Measurements from ENCODE around the gene DNAH3.
"Not testable (repeated sequence)": the region's sequence is repeated elsewhere in the genome, so short reads cannot be mapped to it uniquely, and the experiment has no call there.

DNAH3 gene

GRCh38 chr16:20995711-20996110 lies 154.9 kb downstream of the DNAH3 start:
- H3K27ac ChIP-seq (ENCODE audit: low read depth, low read length) = no peak overlapping the region
- no peak overlapping the region for H3K4me3 ChIP-seq (ENCODE audit: low read depth in 1 of 5, low read length in 5 of 5)
- H3K36me3 ChIP-seq (ENCODE audit: control insufficient read depth in 5 of 5, insufficient read depth in 5 of 5, low read length in 5 of 5) = no peaks in the 10 kb centered on the region
- H3K27me3 ChIP-seq (ENCODE audit: control insufficient read depth in 5 of 5, insufficient read depth in 4 of 5, low read length in 5 of 5) = no peaks in the 10 kb centered on the region
- no peaks in the 10 kb centered on the region for H3K9me3 ChIP-seq (ENCODE audit: control insufficient read depth in 5 of 5, low read length in 5 of 5)
- no peaks in the 10 kb centered on the region for H3K4me1 ChIP-seq (ENCODE audit: control insufficient read depth in 5 of 5, insufficient read depth in 5 of 5, low read length in 5 of 5)
- H3K9ac ChIP-seq (ENCODE audit: low read length in 5 of 5) = no peak overlapping the region

GRCh38 chr16:20989496-20990070 lies 161.1 kb downstream of the DNAH3 start:
- H3K27ac ChIP-seq (ENCODE audit: low read depth, low read length); H3K27me3 ChIP-seq (ENCODE audit: control insufficient read depth in 5 of 5, insufficient read depth in 4 of 5, low read length in 5 of 5); H3K36me3 ChIP-seq (ENCODE audit: control insufficient read depth in 5 of 5, insufficient read depth in 5 of 5, low read length in 5 of 5); H3K4me3 ChIP-seq (ENCODE audit: low read depth in 1 of 5, low read length in 5 of 5); H3K9ac ChIP-seq (ENCODE audit: low read length in 5 of 5); H3K4me1 ChIP-seq (ENCODE audit: control insufficient read depth in 5 of 5, insufficient read depth in 5 of 5, low read length in 5 of 5); H3K9me3 ChIP-seq (ENCODE audit: control insufficient read depth in 5 of 5, low read length in 5 of 5): not testable (repeated sequence)

DNA sequence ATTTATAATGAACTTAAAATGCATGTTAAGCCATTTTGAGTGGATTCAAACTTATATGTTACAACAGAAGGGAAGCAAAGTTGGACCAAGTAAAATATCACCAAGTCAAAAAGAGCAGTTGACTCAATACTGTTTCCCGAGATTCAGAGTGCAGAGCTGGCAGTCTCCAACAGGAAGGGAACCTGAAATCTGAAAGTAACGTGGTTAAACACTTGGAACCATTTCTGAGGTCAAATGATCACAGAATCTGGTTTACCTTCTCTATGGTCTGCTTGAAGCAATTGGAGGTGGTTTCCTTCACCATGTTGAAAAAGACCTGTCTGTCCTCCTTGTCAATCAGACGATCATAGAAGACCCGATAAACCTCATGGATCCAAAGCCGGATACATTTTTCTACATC lies 163.6 kb downstream of the DNAH3 start:
- Histone ChIP-seq H3K4me1 (ENCODE audit: control insufficient read depth in 5 of 5, insufficient read depth in 5 of 5, low read length in 5 of 5) (no peaks in the 10 kb centered on the region), H3K4me3 (ENCODE audit: low read depth in 1 of 5, low read length in 5 of 5) (no peak overlapping the region), H3K27ac (ENCODE audit: low read depth, low read length) (no peak overlapping the region), H3K27me3 (ENCODE audit: control insufficient read depth in 5 of 5, insufficient read depth in 4 of 5, low read length in 5 of 5) (no peaks in the 10 kb centered on the region), H3K36me3 (ENCODE audit: control insufficient read depth in 5 of 5, insufficient read depth in 5 of 5, low read length in 5 of 5) (no peaks in the 10 kb centered on the region), H3K9ac (ENCODE audit: low read length in 5 of 5) (no peak overlapping the region), H3K9me3 (ENCODE audit: control insufficient read depth in 5 of 5, low read length in 5 of 5) (no peaks in the 10 kb centered on the region)

DNA sequence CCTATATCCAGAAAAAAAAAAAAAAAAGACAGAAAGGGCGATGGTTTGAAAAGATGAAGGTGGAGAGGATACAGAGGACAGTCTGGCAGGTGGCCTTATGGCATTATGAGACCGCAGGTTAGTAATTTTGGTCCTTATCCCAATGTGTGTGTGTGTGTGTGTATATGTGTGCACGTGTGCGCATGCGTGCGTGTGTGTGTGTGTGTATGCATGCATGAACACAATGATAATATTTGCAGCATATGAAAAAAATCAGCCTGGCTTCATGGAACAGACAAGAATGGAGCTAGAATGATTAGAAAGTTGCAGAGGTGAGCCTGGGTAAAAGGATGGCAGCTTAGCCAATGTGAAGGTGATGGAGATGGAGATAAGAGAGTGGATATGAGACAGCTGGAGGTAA lies 166.6 kb downstream of the DNAH3 start:
- H3K4me1 ChIP-seq (ENCODE audit: control insufficient read depth in 5 of 5, insufficient read depth in 5 of 5, low read length in 5 of 5) = no peaks in the 10 kb centered on the region
- no peak overlapping the region for H3K27ac ChIP-seq (ENCODE audit: low read depth, low read length)
- H3K9me3 ChIP-seq (ENCODE audit: control insufficient read depth in 5 of 5, low read length in 5 of 5) = no peaks in the 10 kb centered on the region
- no peaks in the 10 kb centered on the region for H3K36me3 ChIP-seq (ENCODE audit: control insufficient read depth in 5 of 5, insufficient read depth in 5 of 5, low read length in 5 of 5)
- H3K9ac ChIP-seq (ENCODE audit: low read length in 5 of 5) = no peak overlapping the region
- no peaks in the 10 kb centered on the region for H3K27me3 ChIP-seq (ENCODE audit: control insufficient read depth in 5 of 5, insufficient read depth in 4 of 5, low read length in 5 of 5)
- no peak overlapping the region for H3K4me3 ChIP-seq (ENCODE audit: low read depth in 1 of 5, low read length in 5 of 5)

GRCh38 chr16:20976576-20976975 lies 174.1 kb downstream of the DNAH3 start:
- H3K4me3 ChIP-seq (ENCODE audit: low read depth in 1 of 5, low read length in 5 of 5) = no peak overlapping the region
- no peaks in the 10 kb centered on the region for H3K9me3 ChIP-seq (ENCODE audit: control insufficient read depth in 5 of 5, low read length in 5 of 5)
- no peak overlapping the region for H3K9ac ChIP-seq (ENCODE audit: low read length in 5 of 5)
- H3K4me1 ChIP-seq (ENCODE audit: control insufficient read depth in 5 of 5, insufficient read depth in 5 of 5, low read length in 5 of 5) = no peaks in the 10 kb centered on the region
- H3K27me3 ChIP-seq (ENCODE audit: control insufficient read depth in 5 of 5, insufficient read depth in 4 of 5, low read length in 5 of 5) = no peaks in the 10 kb centered on the region
- H3K27ac ChIP-seq (ENCODE audit: low read depth, low read length) = no peak overlapping the region
- no peaks in the 10 kb centered on the region for H3K36me3 ChIP-seq (ENCODE audit: control insufficient read depth in 5 of 5, insufficient read depth in 5 of 5, low read length in 5 of 5)

- H3K4me3 ChIP-seq (ENCODE audit: low read depth in 1 of 5, low read length in 5 of 5); H3K9ac ChIP-seq (ENCODE audit: low read length in 5 of 5); H3K27ac ChIP-seq (ENCODE audit: low read depth, low read length); H3K27me3 ChIP-seq (ENCODE audit: control insufficient read depth in 5 of 5, insufficient read depth in 4 of 5, low read length in 5 of 5); H3K4me1 ChIP-seq (ENCODE audit: control insufficient read depth in 5 of 5, insufficient read depth in 5 of 5, low read length in 5 of 5); H3K36me3 ChIP-seq (ENCODE audit: control insufficient read depth in 5 of 5, insufficient read depth in 5 of 5, low read length in 5 of 5); H3K9me3 ChIP-seq (ENCODE audit: control insufficient read depth in 5 of 5, low read length in 5 of 5): not testable (repeated sequence)
These were observed 177.4 kb downstream of the DNAH3 start for GRCh38 chr16:20973201-20973600.

GRCh38 chr16:20971401-20971800 lies 179.2 kb downstream of the DNAH3 start:
- Histone ChIP-seq H3K27me3 (ENCODE audit: control insufficient read depth in 5 of 5, insufficient read depth in 4 of 5, low read length in 5 of 5) (no peaks in the 10 kb centered on the region), H3K36me3 (ENCODE audit: control insufficient read depth in 5 of 5, insufficient read depth in 5 of 5, low read length in 5 of 5) (no peaks in the 10 kb centered on the region), H3K4me1 (ENCODE audit: control insufficient read depth in 5 of 5, insufficient read depth in 5 of 5, low read length in 5 of 5) (peaks cover 0 to 4% (median 0%) of the 10 kb centered on the region in 5 donors), H3K27ac (ENCODE audit: low read depth, low read length) (no peak overlapping the region), H3K9me3 (ENCODE audit: control insufficient read depth in 5 of 5, low read length in 5 of 5) (no peaks in the 10 kb centered on the region), H3K4me3 (ENCODE audit: low read depth in 1 of 5, low read length in 5 of 5) (no peak overlapping the region), H3K9ac (ENCODE audit: low read length in 5 of 5) (no peak overlapping the region)

GRCh38 chr16:20969386-20969785 lies 181.3 kb downstream of the DNAH3 start:
- no peak overlapping the region for H3K27ac ChIP-seq (ENCODE audit: low read depth, low read length)
- H3K36me3 ChIP-seq (ENCODE audit: control insufficient read depth in 5 of 5, insufficient read depth in 5 of 5, low read length in 5 of 5) = no peaks in the 10 kb centered on the region
- no peak overlapping the region for H3K4me3 ChIP-seq (ENCODE audit: low read depth in 1 of 5, low read length in 5 of 5)
- H3K9me3 ChIP-seq (ENCODE audit: control insufficient read depth in 5 of 5, low read length in 5 of 5) = peaks cover 0 to 3% (median 0%) of the 10 kb centered on the region in 5 donors
- H3K27me3 ChIP-seq (ENCODE audit: control insufficient read depth in 5 of 5, insufficient read depth in 4 of 5, low read length in 5 of 5) = no peaks in the 10 kb centered on the region
- peaks cover 0 to 4% (median 0%) of the 10 kb centered on the region in 5 donors for H3K4me1 ChIP-seq (ENCODE audit: control insufficient read depth in 5 of 5, insufficient read depth in 5 of 5, low read length in 5 of 5)
- no peak overlapping the region for H3K9ac ChIP-seq (ENCODE audit: low read length in 5 of 5)

DNA sequence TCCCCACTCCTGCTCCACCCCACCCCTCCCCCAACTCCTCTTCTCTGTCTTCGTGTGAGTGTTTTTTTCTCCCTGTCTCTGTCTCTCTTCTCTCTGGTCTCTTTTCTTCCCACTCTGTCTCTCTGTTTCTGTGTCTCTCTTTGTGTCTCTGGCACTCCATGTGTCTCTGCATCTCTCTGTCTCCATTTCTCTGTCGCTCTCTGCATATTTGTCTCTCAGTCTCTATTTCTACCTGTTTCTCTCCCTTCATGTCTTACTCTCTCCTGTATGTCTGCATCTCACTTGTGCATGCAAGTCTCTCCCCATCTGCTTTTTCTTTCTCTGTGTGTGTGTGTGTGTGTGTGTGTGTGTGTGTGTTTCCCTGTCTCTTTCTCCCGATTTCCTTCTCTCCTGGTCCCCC lies 181.9 kb downstream of the DNAH3 start:
- H3K9me3 ChIP-seq (ENCODE audit: control insufficient read depth in 5 of 5, low read length in 5 of 5) = peaks cover 0 to 4% (median 0%) of the 10 kb centered on the region in 5 donors

GRCh38 chr16:20960899-20961298 lies 189.7 kb downstream of the DNAH3 start:
- Histone ChIP-seq H3K9me3 (ENCODE audit: control insufficient read depth in 5 of 5, low read length in 5 of 5) (peaks cover 0 to 4% (median 0%) of the 10 kb centered on the region in 5 donors), H3K4me1 (ENCODE audit: control insufficient read depth in 5 of 5, insufficient read depth in 5 of 5, low read length in 5 of 5) (no peaks in the 10 kb centered on the region), H3K36me3 (ENCODE audit: control insufficient read depth in 5 of 5, insufficient read depth in 5 of 5, low read length in 5 of 5) (no peaks in the 10 kb centered on the region), H3K4me3 (ENCODE audit: low read depth in 1 of 5, low read length in 5 of 5) (no peak overlapping the region), H3K9ac (ENCODE audit: low read length in 5 of 5) (no peak overlapping the region), H3K27me3 (ENCODE audit: control insufficient read depth in 5 of 5, insufficient read depth in 4 of 5, low read length in 5 of 5) (no peaks in the 10 kb centered on the region), H3K27ac (ENCODE audit: low read depth, low read length) (no peak overlapping the region)

More for the DNA sequence above, 181.9 kb downstream of the DNAH3 start:
- Histone ChIP-seq H3K27me3 (ENCODE audit: control insufficient read depth in 5 of 5, insufficient read depth in 4 of 5, low read length in 5 of 5) (no peaks in the 10 kb centered on the region), H3K27ac (ENCODE audit: low read depth, low read length) (no peak overlapping the region), H3K36me3 (ENCODE audit: control insufficient read depth in 5 of 5, insufficient read depth in 5 of 5, low read length in 5 of 5) (no peaks in the 10 kb centered on the region), H3K4me3 (ENCODE audit: low read depth in 1 of 5, low read length in 5 of 5) (no peak overlapping the region), H3K4me1 (ENCODE audit: control insufficient read depth in 5 of 5, insufficient read depth in 5 of 5, low read length in 5 of 5) (peaks cover 0 to 4% (median 0%) of the 10 kb centered on the region in 5 donors), H3K9ac (ENCODE audit: low read length in 5 of 5) (no peak overlapping the region)

- Histone ChIP-seq H3K36me3 (ENCODE audit: control insufficient read depth in 5 of 5, insufficient read depth in 5 of 5, low read length in 5 of 5) (no peaks in the 10 kb centered on the region), H3K4me3 (ENCODE audit: low read depth in 1 of 5, low read length in 5 of 5) (no peak overlapping the region), H3K9me3 (ENCODE audit: control insufficient read depth in 5 of 5, low read length in 5 of 5) (no peaks in the 10 kb centered on the region), H3K4me1 (ENCODE audit: control insufficient read depth in 5 of 5, insufficient read depth in 5 of 5, low read length in 5 of 5) (no peaks in the 10 kb centered on the region), H3K9ac (ENCODE audit: low read length in 5 of 5) (no peak overlapping the region), H3K27me3 (ENCODE audit: control insufficient read depth in 5 of 5, insufficient read depth in 4 of 5, low read length in 5 of 5) (no peaks in the 10 kb centered on the region), H3K27ac (ENCODE audit: low read depth, low read length) (no peak overlapping the region)
These were observed 193.5 kb downstream of the DNAH3 start for GRCh38 chr16:20957153-20957552.
